ENCODE data around the gene TMEM43. TPM values are rescaled to one million over a fixed set of nuclear protein-coding genes. Genes with fewer than 3 reads are reported as not detected.

Gene TMEM43
- polyA plus RNA-seq, 1 experiment = 117 TPM

GRCh38 chr3:14181253-14181652, 56.4 kb downstream of the TMEM43 start:
- H3K27me3 ChIP-seq (ENCODE audit: control insufficient read depth, insufficient read depth, low read length) = no peaks in the 10 kb centered on the region
- no peak for TF ChIP-seq CTCF (IDR thresholded peaks at IDR 0.05; ENCODE audit: low read depth, low read length)
- no peak overlapping the region for H3K27ac ChIP-seq (ENCODE audit: low read depth, low read length)
- ChIA-PET POLR2A (no interaction called here), CTCF (interaction anchor here (1.0 kb wide), 1 partner anchor 22 kb away, joined by 3 read pairs; no protein-coding TSS in a partner anchor)
- H3K9me3 ChIP-seq (ENCODE audit: control insufficient read depth, insufficient read depth, low read length) = no peaks in the 10 kb centered on the region
- no peak for DNase-seq (ENCODE audit: low read depth, low spot score)
- no peak overlapping the region for H3K4me3 ChIP-seq (ENCODE audit: low read depth, low read length)

GRCh38 chr3:14183015-14183577, 58.2 kb downstream of the TMEM43 start:
- no peaks in the 10 kb centered on the region for H3K27me3 ChIP-seq (ENCODE audit: control insufficient read depth, insufficient read depth, low read length)
- H3K4me3 ChIP-seq (ENCODE audit: low read depth, low read length) = no peak overlapping the region
- no peak for DNase-seq (ENCODE audit: low read depth, low spot score)
- H3K27ac ChIP-seq (ENCODE audit: low read depth, low read length) = no peak overlapping the region
- ChIA-PET CTCF (interaction anchor here (0.6 to 1.2 kb wide), 2 partner anchors 20 to 741 kb away, joined by 5 read pairs; no protein-coding TSS in a partner anchor), POLR2A (no interaction called here)
- no peak for TF ChIP-seq CTCF (IDR thresholded peaks at IDR 0.05; ENCODE audit: low read depth, low read length)
- no peaks in the 10 kb centered on the region for H3K9me3 ChIP-seq (ENCODE audit: control insufficient read depth, insufficient read depth, low read length)

GRCh38 chr3:14186854-14187458, 62.1 kb downstream of the TMEM43 start:
- no peak for TF ChIP-seq CTCF (IDR thresholded peaks at IDR 0.05; ENCODE audit: low read depth, low read length)
- CTCF ChIA-PET = interaction anchor here (3.3 kb wide), 1 partner anchor 17 kb away, joined by 14 read pairs; no protein-coding TSS in a partner anchor
- H3K4me3 ChIP-seq (ENCODE audit: low read depth, low read length) = no peak overlapping the region
- H3K9me3 ChIP-seq (ENCODE audit: control insufficient read depth, insufficient read depth, low read length) = no peaks in the 10 kb centered on the region
- no peaks in the 10 kb centered on the region for H3K27me3 ChIP-seq (ENCODE audit: control insufficient read depth, insufficient read depth, low read length)
- POLR2A ChIA-PET = no interaction called here
- no peak for DNase-seq (ENCODE audit: low read depth, low spot score)
- no peak overlapping the region for H3K27ac ChIP-seq (ENCODE audit: low read depth, low read length)

GRCh38 chr3:14188041-14188754, 63.3 kb downstream of the TMEM43 start:
- TF ChIP-seq CTCF (IDR thresholded peaks at IDR 0.05; ENCODE audit: low read depth, low read length) = no peak
- no peak for DNase-seq (ENCODE audit: low read depth, low spot score)
- no peaks in the 10 kb centered on the region for H3K9me3 ChIP-seq (ENCODE audit: control insufficient read depth, insufficient read depth, low read length)
- H3K4me3 ChIP-seq (ENCODE audit: low read depth, low read length) = no peak overlapping the region
- H3K27me3 ChIP-seq (ENCODE audit: control insufficient read depth, insufficient read depth, low read length) = no peaks in the 10 kb centered on the region
- H3K27ac ChIP-seq (ENCODE audit: low read depth, low read length) = no peak overlapping the region
- POLR2A ChIA-PET = interaction anchor here (1.4 kb wide), 1 partner anchor 10 kb away, joined by 5 read pairs; the partner anchor contains the start of genes LSM3 and XPC
- CTCF ChIA-PET = interaction anchor here (3.3 kb wide), 1 partner anchor 16 kb away, joined by 14 read pairs; no protein-coding TSS in a partner anchor

Other genes with a start within 250 kb of the TMEM43 start
- not detected in 2 replicates for gene WNT7A, start 245.0 kb upstream of the TMEM43 start, polyA plus RNA-seq (2011; rRNA removed)
- gene CHCHD4, start 182 bp upstream of the TMEM43 start, polyA plus RNA-seq (2011; rRNA removed) = 9.8 and 11.4 TPM in 2 replicates
- gene XPC, start 53.5 kb downstream of the TMEM43 start, polyA plus RNA-seq (2011; rRNA removed) = 38.4 and 39.0 TPM in 2 replicates
- gene LSM3, start 53.8 kb downstream of the TMEM43 start, polyA plus RNA-seq (2011; rRNA removed) = 7.4 and 11.9 TPM in 2 replicates

All from AG04450 (cell line).